ENCODE results near the gene CADPS. TPM values are rescaled to one million over a fixed set of nuclear protein-coding genes. Genes with fewer than 3 reads are reported as not detected.

Gene CADPS
- polyA plus RNA-seq, 1 experiment, result not detected

DNA sequence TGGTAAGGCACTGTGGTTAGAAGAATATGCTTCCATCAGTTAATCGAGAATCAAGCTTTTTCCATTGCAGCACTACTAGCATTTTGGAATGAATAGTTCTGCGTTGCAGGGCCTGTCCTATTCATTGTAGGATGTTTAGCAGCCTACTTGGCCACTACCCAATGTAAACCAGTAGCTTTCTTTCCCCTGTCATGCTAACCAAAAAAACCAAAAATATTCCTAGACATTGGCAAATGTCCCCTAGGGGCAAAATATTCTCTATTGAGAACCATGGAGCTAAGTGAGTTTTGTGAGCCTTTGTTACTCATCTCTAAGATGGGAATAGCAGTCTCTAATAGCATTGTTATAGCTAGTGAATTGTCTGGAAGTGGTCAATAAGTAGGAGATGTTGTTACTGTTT lies 187.2 kb downstream of the CADPS start:
- ChIA-PET POLR2A (no interaction called here), CTCF (no interaction called here)
- DNase-seq (ENCODE audit: low read depth), result no peak
- H3K27me3 ChIP-seq (ENCODE audit: control insufficient read depth, insufficient read depth, low read length), result no peaks in the 10 kb centered on the region
- no peak overlapping the region for H3K4me3 ChIP-seq (ENCODE audit: low read depth, low read length)
- no peak for TF ChIP-seq CTCF (IDR thresholded peaks at IDR 0.05; ENCODE audit: insufficient read depth, low read depth, low read length)
- H3K36me3 ChIP-seq (ENCODE audit: control insufficient read depth, insufficient read depth, low read length), result no peaks in the 10 kb centered on the region

- no peak for DNase-seq (ENCODE audit: low read depth)
- no peak overlapping the region for H3K4me3 ChIP-seq (ENCODE audit: low read depth, low read length)
- TF ChIP-seq CTCF (IDR thresholded peaks at IDR 0.05; ENCODE audit: insufficient read depth, low read depth, low read length), result no peak
- H3K27me3 ChIP-seq (ENCODE audit: control insufficient read depth, insufficient read depth, low read length), result no peaks in the 10 kb centered on the region
- no peaks in the 10 kb centered on the region for H3K36me3 ChIP-seq (ENCODE audit: control insufficient read depth, insufficient read depth, low read length)
- POLR2A ChIA-PET, result no interaction called here
- CTCF ChIA-PET, result no interaction called here
Measured at GRCh38 chr3:62686503-62687294, 188.5 kb downstream of the CADPS start.

DNA sequence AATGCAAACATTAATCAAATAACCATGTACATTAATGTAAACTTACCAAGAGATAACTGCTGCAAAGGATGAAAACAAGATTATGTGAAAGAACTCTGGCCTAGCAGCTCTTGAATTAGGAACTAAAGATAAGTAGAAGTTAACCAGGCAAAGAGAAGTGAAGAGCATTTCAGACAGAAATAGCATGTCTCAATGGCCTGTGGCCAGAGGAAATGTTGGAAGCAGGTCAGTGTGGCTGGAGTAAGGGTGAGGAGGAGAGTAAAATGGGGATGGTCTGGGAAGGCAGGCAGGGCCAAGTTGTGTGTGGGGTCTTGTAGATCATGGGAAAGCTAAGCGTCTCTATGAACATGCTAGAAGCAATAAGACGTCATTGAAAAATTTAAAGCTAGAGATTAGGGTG lies 192.4 kb downstream of the CADPS start:
- Histone ChIP-seq H3K4me3 (ENCODE audit: low read depth, low read length) (no peak overlapping the region), H3K27me3 (ENCODE audit: control insufficient read depth, insufficient read depth, low read length) (no peaks in the 10 kb centered on the region), H3K36me3 (ENCODE audit: control insufficient read depth, insufficient read depth, low read length) (no peaks in the 10 kb centered on the region)
- ChIA-PET CTCF (no interaction called here), POLR2A (no interaction called here)
- DNase-seq (ENCODE audit: low read depth), result no peak
- TF ChIP-seq CTCF (IDR thresholded peaks at IDR 0.05; ENCODE audit: insufficient read depth, low read depth, low read length), result no peak

DNA sequence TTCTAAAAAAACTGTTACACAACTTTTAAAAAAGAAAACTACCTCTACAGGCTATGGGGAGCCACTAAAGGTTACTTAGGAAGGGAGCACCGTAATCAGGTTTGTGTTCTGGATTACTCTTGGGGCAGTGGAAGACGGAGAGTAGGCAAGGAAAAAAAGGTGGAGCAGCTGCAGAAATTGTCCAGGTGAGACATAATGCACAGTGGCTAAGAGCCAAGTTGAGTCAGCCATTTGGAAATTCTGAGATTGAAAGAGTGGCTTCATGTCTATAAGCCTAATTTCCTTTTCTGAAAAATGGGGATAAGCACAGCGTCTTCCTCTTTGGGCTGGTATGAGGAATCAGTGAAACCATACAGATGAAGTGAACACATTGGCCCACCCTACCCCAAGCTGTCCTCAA lies 195.2 kb downstream of the CADPS start:
- CTCF ChIA-PET, result interaction anchor here (1.2 to 2.0 kb wide), 2 partner anchors 11 to 14 kb away, joined by 4 read pairs; no protein-coding TSS in a partner anchor

GRCh38 chr3:62678841-62679240 lies 196.4 kb downstream of the CADPS start:
- POLR2A ChIA-PET, result no interaction called here
- H3K36me3 ChIP-seq (ENCODE audit: control insufficient read depth, insufficient read depth, low read length), result no peaks in the 10 kb centered on the region
- H3K27me3 ChIP-seq (ENCODE audit: control insufficient read depth, insufficient read depth, low read length), result no peaks in the 10 kb centered on the region
- no peak for TF ChIP-seq CTCF (IDR thresholded peaks at IDR 0.05; ENCODE audit: insufficient read depth, low read depth, low read length)
- no peak overlapping the region for H3K4me3 ChIP-seq (ENCODE audit: low read depth, low read length)
- CTCF ChIA-PET, result interaction anchor here (1.2 to 2.0 kb wide), 2 partner anchors 10 to 13 kb away, joined by 4 read pairs; no protein-coding TSS in a partner anchor
- DNase-seq (ENCODE audit: low read depth), result no peak

More for the DNA sequence above, 195.2 kb downstream of the CADPS start:
- Histone ChIP-seq H3K4me3 (ENCODE audit: low read depth, low read length) (no peak overlapping the region), H3K27me3 (ENCODE audit: control insufficient read depth, insufficient read depth, low read length) (no peaks in the 10 kb centered on the region), H3K36me3 (ENCODE audit: control insufficient read depth, insufficient read depth, low read length) (no peaks in the 10 kb centered on the region)
- no peak for TF ChIP-seq CTCF (IDR thresholded peaks at IDR 0.05; ENCODE audit: insufficient read depth, low read depth, low read length)
- POLR2A ChIA-PET, result no interaction called here
- DNase-seq (ENCODE audit: low read depth), result no peak
